Heart left ventricle (tissue), 13 donors: ENCODE data around the gene FAM124A.

Source experiments
- POLR2A ChIP-seq, 2 donors: fragments of 450-650 bp; IDR thresholded peaks; one replicate each; pipeline ENCODE4 v1.6.1; 2017; ENCODE audit warnings: antibody characterized with exemption in 2 of 2, mild to moderate bottlenecking in 2 of 2, moderate library complexity in 2 of 2
- TF ChIP-seq, protein P1 (sequence below), 12 donors: fragments of 200-600 bp; sonication (generic) in 4 of 12; IDR thresholded peaks; one replicate each; pipeline versions ENCODE4 v1.5.0 to v1.8.0; 2018 to 2022; ENCODE audit warnings: antibody characterized with exemption in 12 of 12, mild to moderate bottlenecking in 5 of 12
- donor health status: ischemic (EF 13 %, LVEDD 7.1; RV severe dilation, severe dysfunction).
- donor health status: DM: no; HTN: yes; CAD: no.
- donor health status: DM: no; HTN: no; CAD: no.
- donor health status: ischemic (EF 25% LVEDD 6.9; RV normal size, moderate dysfunction).
- donor health status: ischemic (EF 25% LVEDD 5.7; RV mildly dilated, moderate dysfunction).
- donor health status: ischemic (EF 35%, LVEDD 5.7; RV mildly dilated, moderate dysfunction).
- donor health status: nonischemic (EF 11% LVEDD 7.7; RV severe dilation, severe dysfunction).
- donor health status: DM: yes; HTN: yes; CAD: no.
- donor health status: PGD.
- donor health status: ischemic (EF 29% LVEDD 5.4; RV normal size, mild dysfunction).
- donor health status: nonischemic (EF 23%, LVEDD 6.1; RV moderate dilation, normal function).

DNA sequence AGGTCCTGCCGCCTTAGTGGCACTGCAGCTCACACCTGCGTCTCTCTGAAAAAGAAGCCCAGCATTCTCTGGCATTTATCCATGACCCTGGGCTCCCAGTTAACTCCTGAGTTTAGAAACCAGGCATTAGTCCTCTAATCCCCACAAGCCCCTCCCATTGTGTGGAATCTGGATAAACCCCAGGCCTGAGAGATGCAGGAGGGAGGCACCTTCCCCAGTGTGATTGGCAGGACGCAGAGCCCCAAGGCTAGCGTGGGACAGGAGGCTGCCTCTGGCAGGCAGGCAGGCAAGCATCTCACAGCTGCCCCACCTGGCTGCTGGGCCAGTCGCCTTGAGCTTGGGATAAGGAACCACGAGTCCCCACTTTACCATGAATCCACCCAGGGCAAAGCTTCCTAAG, 106.3 kb downstream of the FAM124A start:
- TF ChIP-seq, protein P1, sequence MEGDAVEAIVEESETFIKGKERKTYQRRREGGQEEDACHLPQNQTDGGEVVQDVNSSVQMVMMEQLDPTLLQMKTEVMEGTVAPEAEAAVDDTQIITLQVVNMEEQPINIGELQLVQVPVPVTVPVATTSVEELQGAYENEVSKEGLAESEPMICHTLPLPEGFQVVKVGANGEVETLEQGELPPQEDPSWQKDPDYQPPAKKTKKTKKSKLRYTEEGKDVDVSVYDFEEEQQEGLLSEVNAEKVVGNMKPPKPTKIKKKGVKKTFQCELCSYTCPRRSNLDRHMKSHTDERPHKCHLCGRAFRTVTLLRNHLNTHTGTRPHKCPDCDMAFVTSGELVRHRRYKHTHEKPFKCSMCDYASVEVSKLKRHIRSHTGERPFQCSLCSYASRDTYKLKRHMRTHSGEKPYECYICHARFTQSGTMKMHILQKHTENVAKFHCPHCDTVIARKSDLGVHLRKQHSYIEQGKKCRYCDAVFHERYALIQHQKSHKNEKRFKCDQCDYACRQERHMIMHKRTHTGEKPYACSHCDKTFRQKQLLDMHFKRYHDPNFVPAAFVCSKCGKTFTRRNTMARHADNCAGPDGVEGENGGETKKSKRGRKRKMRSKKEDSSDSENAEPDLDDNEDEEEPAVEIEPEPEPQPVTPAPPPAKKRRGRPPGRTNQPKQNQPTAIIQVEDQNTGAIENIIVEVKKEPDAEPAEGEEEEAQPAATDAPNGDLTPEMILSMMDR (IDR thresholded peaks at IDR 0.05) = no peak
- no peak for TF ChIP-seq POLR2A (IDR thresholded peaks at IDR 0.05)
